Caco-2 (cell line): Measurements from ENCODE around the gene NEU1. TPM values are rescaled to one million over a fixed set of nuclear protein-coding genes. Genes with fewer than 3 reads are reported as not detected.
"Not testable (repeated sequence)": the region's sequence is repeated elsewhere in the genome, so short reads cannot be mapped to it uniquely, and the experiment has no call there.

ENCODE experiments used
- BruUV-seq: library from RNA; stranded (reverse); fragments of 400-500 nt; replicated peaks from 2 replicates; lab custom pipeline; 2021; lab: Mats Ljungman, UMichigan
- CTCF ChIA-PET: fragments of 300-600 bp; sonication (Branson Sonifier 250); formaldehyde crosslinking; loops from one replicate; lab custom pipeline; 2022; ENCODE audit warnings: antibody characterized with exemption; lab: Charles Lee
- POLR2A ChIA-PET: fragments of 300-600 bp; sonication (Branson Sonifier 250); formaldehyde crosslinking; loops from one replicate; lab custom pipeline; 2022; ENCODE audit warnings: antibody characterized with exemption; lab: Charles Lee
- DNase-seq, 2 experiments: peaks; one replicate each; pipeline versions ENCODE4 v3.0.0 to v3.0.0-alpha.2; 2020 to 2022
- H3K27me3 ChIP-seq: replicated peaks from 2 replicates; pipeline ENCODE4 v1.6.0; 2011; ENCODE audit warnings: low read length; ENCODE audit not compliant: control insufficient read depth, insufficient read depth
- H3K36me3 ChIP-seq: 2 replicates; pipeline ENCODE4 v1.5.1; 2011; ENCODE audit warnings: low read length; ENCODE audit not compliant: control insufficient read depth, insufficient read depth
- H3K4me1 ChIP-seq: fragments of 250-450 bp; sonication (Bioruptor Pico); 2 replicates; pipeline ENCODE4 v1.5.1; 2020; ENCODE audit warnings: mild to moderate bottlenecking
- H3K4me3 ChIP-seq: 2 replicates; pipeline ENCODE4 v1.5.1; 2011; ENCODE audit warnings: low read depth, mild to moderate bottlenecking, control low read depth, low read length
- H3K9me3 ChIP-seq: fragments of 250-450 bp; sonication (Bioruptor Pico); 2 replicates; pipeline ENCODE4 v1.5.1; 2020; ENCODE audit warnings: mild to moderate bottlenecking, moderate library complexity
- H3K27ac Mint-ChIP-seq: one replicate; pipeline ENCODE4 v1.8.0; 2022; ENCODE audit warnings: mixed read lengths; ENCODE audit not compliant: unreplicated experiment
- H3K27me3 Mint-ChIP-seq: one replicate; pipeline ENCODE4 v1.8.0; 2022; ENCODE audit warnings: mixed read lengths; ENCODE audit not compliant: insufficient read depth, unreplicated experiment
- H3K36me3 Mint-ChIP-seq: one replicate; pipeline ENCODE4 v1.8.0; 2022; ENCODE audit warnings: mild to moderate bottlenecking, mixed read lengths; ENCODE audit not compliant: insufficient read depth, unreplicated experiment
- H3K4me1 Mint-ChIP-seq: one replicate; pipeline ENCODE4 v1.8.0; 2022; ENCODE audit warnings: low read depth, mixed read lengths; ENCODE audit not compliant: unreplicated experiment
- H3K4me3 Mint-ChIP-seq: one replicate; pipeline ENCODE4 v1.8.0; 2022; ENCODE audit warnings: mild to moderate bottlenecking, moderate library complexity, mixed read lengths; ENCODE audit not compliant: unreplicated experiment
- H3K9me3 Mint-ChIP-seq: one replicate; pipeline ENCODE4 v1.8.0; 2022; ENCODE audit warnings: mixed read lengths; ENCODE audit not compliant: unreplicated experiment
- CTCF ChIP-seq, 2 experiments: fragments of 200-600 bp in 1 of 2; IDR thresholded peaks; 1 replicate in 1 of 2; 2 replicates in 1 of 2; pipeline versions ENCODE4 v1.5.1 to v1.8.0; 2011 to 2022; ENCODE audit warnings: antibody characterized with exemption in 1 of 2, control low read depth in 1 of 2, inconsistent platforms in 1 of 2, low read depth in 1 of 2, low read length in 1 of 2, mild to moderate bottlenecking in 1 of 2, moderate library complexity in 1 of 2; ENCODE audit not compliant: insufficient read depth in 1 of 2, severe bottlenecking in 1 of 2, unreplicated experiment in 1 of 2
- intact Hi-C: fragments of 100-400 bp; cut with micrococcal nuclease; formaldehyde crosslinking; loops from one replicate; pipeline ENCODE4 v1.10.0; 2022; ENCODE audit not compliant: unreplicated experiment
- total RNA-seq: library from RNA; stranded (reverse); gene quantifications from 2 replicates; pipeline ENCODE4 v1.2.3, GENCODE V29; 2022

NEU1 gene
- total RNA-seq, 1 experiment from 2014 or later, result 176 TPM

GRCh38 chr6:31819871-31820299 is 42.7 kb downstream of the NEU1 start:
- H3K9me3 Mint-ChIP-seq, result no peaks in the 10 kb centered on the region
- no peak for DNase-seq
- H3K4me1 ChIP-seq, result peaks cover 45% of the 10 kb centered on the region
- H3K27me3 Mint-ChIP-seq, result no peaks in the 10 kb centered on the region
- no peaks in the 10 kb centered on the region for H3K36me3 ChIP-seq
- BruUV-seq, result no TSS peak
- H3K27ac Mint-ChIP-seq, result no peak overlapping the region
- no peak for TF ChIP-seq CTCF (IDR thresholded peaks at IDR 0.05; ENCODE audit: insufficient read depth in 1 of 2, low read depth in 1 of 2, low read length in 1 of 2, severe bottlenecking in 1 of 2, unreplicated experiment in 1 of 2)
- intact Hi-C loops, result no loop called here
- no peaks in the 10 kb centered on the region for H3K27me3 ChIP-seq
- no peak overlapping the region for H3K4me3 ChIP-seq
- peaks cover 36% of the 10 kb centered on the region for H3K36me3 Mint-ChIP-seq
- H3K4me3 Mint-ChIP-seq, result no peak overlapping the region
- CTCF ChIA-PET, result no interaction called here
- no peaks in the 10 kb centered on the region for H3K9me3 ChIP-seq
- peaks cover 8% of the 10 kb centered on the region for H3K4me1 Mint-ChIP-seq
- POLR2A ChIA-PET, result interaction anchor here (0.7 kb wide), 1 partner anchor 1498 kb away, joined by 10 read pairs; no protein-coding TSS in a partner anchor

GRCh38 chr6:31817929-31818511 is 44.6 kb downstream of the NEU1 start:
- Histone ChIP-seq H3K4me3 (peak overlapping the region; percentile 50), H3K4me1 (peaks cover 33% of the 10 kb centered on the region)
- peaks cover 12% of the 10 kb centered on the region for H3K4me1 Mint-ChIP-seq
- H3K36me3 Mint-ChIP-seq, result peaks cover 40% of the 10 kb centered on the region
- H3K27me3 Mint-ChIP-seq, H3K9me3 ChIP-seq, BruUV-seq, intact Hi-C loops, H3K27me3 ChIP-seq, DNase-seq, H3K9me3 Mint-ChIP-seq, H3K36me3 ChIP-seq, CTCF ChIA-PET: not testable (repeated sequence)
- POLR2A ChIA-PET, result interaction anchor here (0.6 kb wide), 1 partner anchor 9 kb away, joined by 5 read pairs; the partner anchor contains the start of gene HSPA1B
- H3K27ac Mint-ChIP-seq, result peak overlapping the region; percentile 54
- peak overlapping the region; percentile 80 for H3K4me3 Mint-ChIP-seq

- intact Hi-C loops, H3K27me3 ChIP-seq, CTCF ChIA-PET, H3K9me3 ChIP-seq, H3K36me3 ChIP-seq, H3K9me3 Mint-ChIP-seq, H3K27me3 Mint-ChIP-seq, DNase-seq: not testable (repeated sequence)
- Histone ChIP-seq H3K4me1 (peaks cover 30% of the 10 kb centered on the region), H3K4me3 (peak overlapping the region; percentile 50)
- peaks cover 39% of the 10 kb centered on the region for H3K36me3 Mint-ChIP-seq
- BruUV-seq, result TSS peak; percentile 58
- peak overlapping the region; percentile 54 for H3K27ac Mint-ChIP-seq
- H3K4me3 Mint-ChIP-seq, result peak overlapping the region; percentile 80
- peaks cover 12% of the 10 kb centered on the region for H3K4me1 Mint-ChIP-seq
- POLR2A ChIA-PET, result interaction anchor here (0.6 kb wide), 1 partner anchor 10 kb away, joined by 5 read pairs; the partner anchor contains the start of gene HSPA1B
Measured at GRCh38 chr6:31817133-31817928, 45.3 kb downstream of the NEU1 start.
